Progenitor cell of endocrine pancreas (in vitro differentiated cells): Measurements from ENCODE around the gene CCDC88C. TPM values are rescaled to one million over a fixed set of nuclear protein-coding genes. Genes with fewer than 3 reads are reported as not detected.
A peak's percentile ranks its signal among the peaks of the same experiment; 100 is the strongest.
"Not testable (repeated sequence)": the region's sequence is repeated elsewhere in the genome, so short reads cannot be mapped to it uniquely, and the experiment has no call there.

ENCODE experiments used
- DNase-seq: peaks from one replicate; pipeline ENCODE4 v3.0.0; 2021; ENCODE audit warnings: low spot score; ENCODE audit not compliant: unreplicated experiment
- H3K27ac Mint-ChIP-seq: 2 replicates; pipeline ENCODE4 v1.8.0; 2021; ENCODE audit warnings: mild to moderate bottlenecking, moderate library complexity, mixed read lengths
- H3K27me3 Mint-ChIP-seq: 2 replicates; pipeline ENCODE4 v1.8.0; 2021; ENCODE audit warnings: mixed read lengths
- H3K36me3 Mint-ChIP-seq: 2 replicates; pipeline ENCODE4 v1.8.0; 2022; ENCODE audit warnings: mixed read lengths; ENCODE audit not compliant: insufficient read depth
- H3K4me1 Mint-ChIP-seq: 2 replicates; pipeline ENCODE4 v1.8.0; 2021; ENCODE audit warnings: low read depth, mixed read lengths
- H3K4me3 Mint-ChIP-seq: 2 replicates; pipeline ENCODE4 v1.8.0; 2021; ENCODE audit warnings: low read depth, mild to moderate bottlenecking, moderate library complexity, mixed read lengths
- H3K9me3 Mint-ChIP-seq: 2 replicates; pipeline ENCODE4 v1.8.0; 2021; ENCODE audit warnings: low read depth, mixed read lengths
- total RNA-seq: library from RNA; stranded (reverse); gene quantifications from 2 replicates; pipeline ENCODE4 v1.2.1, GENCODE V29; 2021
- TF ChIP-seq, protein P1 (sequence below): fragments of 200-600 bp; sonication (generic); IDR thresholded peaks from one replicate; pipeline ENCODE4 v1.5.0; 2021; ENCODE audit warnings: antibody characterized with exemption, mild to moderate bottlenecking; ENCODE audit not compliant: unreplicated experiment

Gene CCDC88C
- total RNA-seq, 1 donor from 2014 or later = 78.1 TPM

DNA sequence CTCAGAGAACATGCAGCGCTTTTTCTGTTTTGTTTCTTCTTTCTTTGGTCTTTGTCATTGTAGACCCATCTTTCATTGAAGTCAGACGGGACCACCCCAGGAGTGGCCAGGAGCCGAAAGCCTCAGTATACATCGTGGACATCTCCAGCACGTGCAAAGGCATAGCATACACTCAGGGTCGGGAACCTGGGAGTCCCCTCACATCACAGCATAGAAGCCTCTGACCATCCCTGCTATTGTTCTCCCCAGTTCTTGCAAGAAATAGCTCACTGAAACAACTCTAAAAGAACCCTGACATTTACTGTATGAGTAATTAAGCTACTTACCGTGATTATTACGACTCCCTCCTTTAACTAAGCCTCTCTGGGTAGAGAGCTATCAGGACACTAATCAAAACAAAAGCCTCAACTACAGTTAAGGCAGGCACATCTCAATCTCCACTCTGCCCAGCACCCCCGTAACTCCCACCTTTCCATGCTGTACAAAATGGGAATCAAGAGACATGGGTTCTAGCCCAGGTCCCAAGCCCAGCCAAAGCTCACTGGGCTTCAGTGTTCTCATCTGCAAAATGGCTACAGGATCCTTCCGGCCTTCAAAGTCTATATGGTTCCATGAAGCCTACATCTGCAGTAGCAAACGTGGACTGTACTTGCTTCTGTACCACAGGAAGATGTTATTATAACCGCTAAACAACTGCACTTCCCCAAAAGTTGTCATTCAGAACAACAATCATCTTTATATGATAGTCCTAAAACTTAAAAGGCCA is 6.7 kb downstream of the CCDC88C start:
- Mint-ChIP-seq H3K36me3 (peaks cover 21% of the 10 kb centered on the region), H3K4me1 (peaks cover 36% of the 10 kb centered on the region), H3K27me3 (no peaks in the 10 kb centered on the region), H3K9me3 (no peaks in the 10 kb centered on the region), H3K4me3 (no peak overlapping the region), H3K27ac (no peak overlapping the region)
- TF ChIP-seq, protein P1, sequence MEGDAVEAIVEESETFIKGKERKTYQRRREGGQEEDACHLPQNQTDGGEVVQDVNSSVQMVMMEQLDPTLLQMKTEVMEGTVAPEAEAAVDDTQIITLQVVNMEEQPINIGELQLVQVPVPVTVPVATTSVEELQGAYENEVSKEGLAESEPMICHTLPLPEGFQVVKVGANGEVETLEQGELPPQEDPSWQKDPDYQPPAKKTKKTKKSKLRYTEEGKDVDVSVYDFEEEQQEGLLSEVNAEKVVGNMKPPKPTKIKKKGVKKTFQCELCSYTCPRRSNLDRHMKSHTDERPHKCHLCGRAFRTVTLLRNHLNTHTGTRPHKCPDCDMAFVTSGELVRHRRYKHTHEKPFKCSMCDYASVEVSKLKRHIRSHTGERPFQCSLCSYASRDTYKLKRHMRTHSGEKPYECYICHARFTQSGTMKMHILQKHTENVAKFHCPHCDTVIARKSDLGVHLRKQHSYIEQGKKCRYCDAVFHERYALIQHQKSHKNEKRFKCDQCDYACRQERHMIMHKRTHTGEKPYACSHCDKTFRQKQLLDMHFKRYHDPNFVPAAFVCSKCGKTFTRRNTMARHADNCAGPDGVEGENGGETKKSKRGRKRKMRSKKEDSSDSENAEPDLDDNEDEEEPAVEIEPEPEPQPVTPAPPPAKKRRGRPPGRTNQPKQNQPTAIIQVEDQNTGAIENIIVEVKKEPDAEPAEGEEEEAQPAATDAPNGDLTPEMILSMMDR = no peak
- no peak for DNase-seq

DNA sequence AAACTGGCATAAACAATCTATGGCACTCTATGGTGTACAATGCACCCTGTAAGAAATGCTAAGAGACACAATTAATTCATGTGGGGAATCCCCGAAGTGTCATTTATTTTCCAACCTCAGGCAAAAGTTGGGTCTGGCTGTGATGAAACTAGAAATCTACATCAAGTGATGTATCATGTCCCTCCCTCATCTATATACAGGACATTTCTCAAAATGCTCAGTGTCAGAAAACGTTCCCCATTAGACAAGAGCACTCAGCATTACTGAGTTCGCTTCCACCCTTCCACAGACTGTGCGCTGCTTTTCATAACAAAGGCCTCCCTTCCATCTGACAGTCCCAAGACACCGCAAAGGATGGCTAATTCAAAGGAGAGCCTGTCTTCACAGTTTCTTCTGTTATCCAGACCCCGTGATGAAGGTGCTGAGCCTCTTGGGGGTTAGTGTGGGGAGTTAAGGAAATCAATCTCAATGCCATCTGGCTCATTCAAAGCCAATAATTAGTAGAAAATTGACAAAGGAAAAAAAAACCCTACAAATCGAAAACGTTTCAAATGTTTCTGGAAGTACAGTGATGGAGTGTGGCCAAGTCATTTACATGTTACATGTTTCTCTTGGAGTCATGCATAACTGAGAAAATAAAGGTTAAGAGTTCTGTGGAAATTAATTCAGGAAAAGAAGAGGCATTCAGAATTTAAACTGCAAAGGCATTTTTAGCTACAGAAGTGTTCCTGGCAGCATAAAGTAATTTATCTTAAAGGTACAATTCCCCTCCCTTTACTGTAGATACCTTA is 7.5 kb downstream of the CCDC88C start:
- TF ChIP-seq, protein P1 = no peak
- no peak overlapping the region for H3K4me3 Mint-ChIP-seq
- H3K27ac Mint-ChIP-seq = peak overlapping the region; percentile 3
- peaks cover 30% of the 10 kb centered on the region for H3K4me1 Mint-ChIP-seq
- peaks cover 22% of the 10 kb centered on the region for H3K36me3 Mint-ChIP-seq
- no peak for DNase-seq
- no peaks in the 10 kb centered on the region for H3K9me3 Mint-ChIP-seq
- H3K27me3 Mint-ChIP-seq = no peaks in the 10 kb centered on the region

DNA sequence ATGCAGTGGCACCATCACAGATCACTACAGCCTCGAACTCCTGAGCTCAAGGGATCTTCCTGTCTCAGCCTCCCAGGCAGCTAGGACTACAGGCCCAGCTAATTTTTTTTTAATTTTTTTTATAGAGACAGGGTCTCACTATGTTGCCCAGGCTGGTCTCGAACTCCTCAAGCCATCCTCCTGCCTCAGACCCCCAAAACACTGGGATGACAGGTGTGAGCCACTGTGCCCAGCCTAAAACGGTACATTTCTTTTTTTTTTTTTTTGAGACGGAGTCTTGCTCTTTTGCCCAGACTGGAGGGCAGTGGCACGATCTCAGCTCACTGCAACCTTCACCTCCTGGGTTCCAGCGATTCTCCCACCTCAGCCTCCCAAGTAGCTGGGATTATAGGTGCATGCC is 8.4 kb downstream of the CCDC88C start:
- H3K9me3 Mint-ChIP-seq, H3K4me3 Mint-ChIP-seq, H3K27me3 Mint-ChIP-seq, DNase-seq, H3K27ac Mint-ChIP-seq: not testable (repeated sequence)
- peaks cover 20% of the 10 kb centered on the region for H3K36me3 Mint-ChIP-seq
- peaks cover 23% of the 10 kb centered on the region for H3K4me1 Mint-ChIP-seq

DNA sequence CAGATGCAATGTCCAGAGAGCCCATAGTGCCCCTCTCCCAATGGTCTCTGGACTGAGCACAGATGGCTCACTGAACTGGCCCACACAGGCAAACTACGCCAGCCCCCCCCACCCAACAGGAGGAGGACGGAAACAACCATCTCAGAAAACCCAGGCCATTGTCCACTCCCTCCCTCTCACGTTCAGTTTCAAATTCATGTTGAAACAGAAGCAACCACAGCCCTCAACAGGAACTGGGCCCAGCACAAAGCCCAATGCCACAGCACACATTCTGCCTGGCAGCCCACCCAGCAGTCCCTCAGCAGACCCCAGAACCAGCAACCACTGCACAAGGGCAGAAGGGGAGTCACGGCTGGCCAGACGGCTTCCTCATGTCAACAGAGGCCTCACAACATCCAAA is 10.6 kb downstream of the CCDC88C start:
- no peak for DNase-seq
- H3K9me3 Mint-ChIP-seq = no peaks in the 10 kb centered on the region
- TF ChIP-seq, protein P1 = no peak
- peaks cover 20% of the 10 kb centered on the region for H3K36me3 Mint-ChIP-seq
- H3K27ac Mint-ChIP-seq = no peak overlapping the region
- peaks cover 24% of the 10 kb centered on the region for H3K4me1 Mint-ChIP-seq
- H3K27me3 Mint-ChIP-seq = no peaks in the 10 kb centered on the region
- no peak overlapping the region for H3K4me3 Mint-ChIP-seq

DNA sequence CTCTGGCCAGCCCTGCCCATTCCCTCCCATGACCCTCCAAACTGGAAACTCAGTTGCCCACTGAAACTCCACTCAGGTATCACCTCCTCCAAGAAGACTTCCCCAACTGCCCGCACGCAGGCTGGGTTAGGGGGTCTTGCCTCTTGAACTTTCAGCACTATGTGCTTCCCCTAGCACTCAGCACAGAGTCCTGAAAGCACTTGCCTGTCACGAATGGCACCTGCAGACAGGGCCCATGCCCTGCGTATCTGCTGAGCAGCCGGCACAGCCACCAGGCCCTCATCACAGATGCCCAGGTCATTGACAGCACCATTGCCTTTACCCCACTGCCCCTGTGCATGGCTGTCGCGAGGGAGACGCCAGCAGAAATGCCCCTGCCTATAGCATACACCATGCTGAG is 11.2 kb downstream of the CCDC88C start:
- H3K36me3 Mint-ChIP-seq = peaks cover 20% of the 10 kb centered on the region
- no peak overlapping the region for H3K27ac Mint-ChIP-seq
- no peaks in the 10 kb centered on the region for H3K27me3 Mint-ChIP-seq

More for the DNA sequence above, 11.2 kb downstream of the CCDC88C start:
- Mint-ChIP-seq H3K9me3 (no peaks in the 10 kb centered on the region), H3K4me1 (peaks cover 26% of the 10 kb centered on the region), H3K4me3 (no peak overlapping the region)
- TF ChIP-seq, protein P1 = no peak
- DNase-seq = no peak
